ENCODE measurements around the gene CYTH4. TPM values are rescaled to one million over a fixed set of nuclear protein-coding genes. Genes with fewer than 3 reads are reported as not detected.
A peak's percentile ranks its signal among the peaks of the same experiment; 100 is the strongest.

Gene CYTH4
- total RNA-seq, 1 experiment from 2014 or later = not detected

DNA sequence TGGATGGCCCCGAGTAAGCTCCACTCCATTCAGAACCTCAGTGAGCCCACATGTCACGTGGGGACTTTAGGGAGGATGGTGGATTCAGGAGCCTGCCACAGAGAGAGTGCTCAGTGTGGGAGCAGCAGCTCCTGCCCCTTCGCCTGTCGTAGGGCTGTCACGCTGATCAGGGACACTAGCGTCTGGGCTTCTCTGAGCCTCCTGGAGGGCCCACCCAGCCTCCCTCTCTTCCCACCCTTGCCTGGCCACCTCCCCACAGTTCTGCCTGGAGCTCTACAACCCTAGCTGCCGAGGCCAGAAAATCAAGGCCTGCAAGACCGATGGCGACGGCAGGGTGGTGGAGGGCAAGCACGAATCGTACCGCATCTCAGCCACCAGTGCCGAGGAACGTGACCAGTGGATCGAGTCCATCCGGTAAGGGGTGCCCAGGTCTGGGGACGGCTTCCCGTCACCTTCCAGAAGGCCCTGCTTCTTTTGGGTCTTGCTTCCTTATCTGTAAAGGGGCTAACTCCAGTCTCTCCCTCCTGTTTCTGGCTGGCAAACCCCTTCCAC is 29.5 kb downstream of the CYTH4 start:
- intact Hi-C loops (cut with micrococcal nuclease) = loop anchor here (10.0 kb wide), 1 partner anchor 283 kb away; no protein-coding TSS in a partner anchor
- no peaks in the 10 kb centered on the region for H3K36me3 Mint-ChIP-seq (ENCODE audit: insufficient read depth, unreplicated experiment)
- no peak overlapping the region for H3K27ac Mint-ChIP-seq (ENCODE audit: low read depth, unreplicated experiment)
- peaks cover 54% of the 10 kb centered on the region for H3K4me1 Mint-ChIP-seq (ENCODE audit: insufficient read depth, unreplicated experiment)
- H3K9me3 Mint-ChIP-seq (ENCODE audit: unreplicated experiment) = no peaks in the 10 kb centered on the region
- ChIA-PET POLR2A (no interaction called here), CTCF (interaction anchor here (0.7 to 8.4 kb wide), 3 partner anchors 51 to 145 kb away, joined by 4 to 195 read pairs (median 4); no protein-coding TSS in a partner anchor)
- TF ChIP-seq, protein P1, sequence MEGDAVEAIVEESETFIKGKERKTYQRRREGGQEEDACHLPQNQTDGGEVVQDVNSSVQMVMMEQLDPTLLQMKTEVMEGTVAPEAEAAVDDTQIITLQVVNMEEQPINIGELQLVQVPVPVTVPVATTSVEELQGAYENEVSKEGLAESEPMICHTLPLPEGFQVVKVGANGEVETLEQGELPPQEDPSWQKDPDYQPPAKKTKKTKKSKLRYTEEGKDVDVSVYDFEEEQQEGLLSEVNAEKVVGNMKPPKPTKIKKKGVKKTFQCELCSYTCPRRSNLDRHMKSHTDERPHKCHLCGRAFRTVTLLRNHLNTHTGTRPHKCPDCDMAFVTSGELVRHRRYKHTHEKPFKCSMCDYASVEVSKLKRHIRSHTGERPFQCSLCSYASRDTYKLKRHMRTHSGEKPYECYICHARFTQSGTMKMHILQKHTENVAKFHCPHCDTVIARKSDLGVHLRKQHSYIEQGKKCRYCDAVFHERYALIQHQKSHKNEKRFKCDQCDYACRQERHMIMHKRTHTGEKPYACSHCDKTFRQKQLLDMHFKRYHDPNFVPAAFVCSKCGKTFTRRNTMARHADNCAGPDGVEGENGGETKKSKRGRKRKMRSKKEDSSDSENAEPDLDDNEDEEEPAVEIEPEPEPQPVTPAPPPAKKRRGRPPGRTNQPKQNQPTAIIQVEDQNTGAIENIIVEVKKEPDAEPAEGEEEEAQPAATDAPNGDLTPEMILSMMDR (IDR thresholded peaks at IDR 0.05; ENCODE audit: unreplicated experiment) = no peak
- H3K4me3 Mint-ChIP-seq (ENCODE audit: unreplicated experiment) = no peak overlapping the region
- no peak for DNase-seq (ENCODE audit: unreplicated experiment)
- no peaks in the 10 kb centered on the region for H3K27me3 Mint-ChIP-seq (ENCODE audit: insufficient read depth, unreplicated experiment)
- BruUV-seq (replicated peaks) = no TSS peak

DNA sequence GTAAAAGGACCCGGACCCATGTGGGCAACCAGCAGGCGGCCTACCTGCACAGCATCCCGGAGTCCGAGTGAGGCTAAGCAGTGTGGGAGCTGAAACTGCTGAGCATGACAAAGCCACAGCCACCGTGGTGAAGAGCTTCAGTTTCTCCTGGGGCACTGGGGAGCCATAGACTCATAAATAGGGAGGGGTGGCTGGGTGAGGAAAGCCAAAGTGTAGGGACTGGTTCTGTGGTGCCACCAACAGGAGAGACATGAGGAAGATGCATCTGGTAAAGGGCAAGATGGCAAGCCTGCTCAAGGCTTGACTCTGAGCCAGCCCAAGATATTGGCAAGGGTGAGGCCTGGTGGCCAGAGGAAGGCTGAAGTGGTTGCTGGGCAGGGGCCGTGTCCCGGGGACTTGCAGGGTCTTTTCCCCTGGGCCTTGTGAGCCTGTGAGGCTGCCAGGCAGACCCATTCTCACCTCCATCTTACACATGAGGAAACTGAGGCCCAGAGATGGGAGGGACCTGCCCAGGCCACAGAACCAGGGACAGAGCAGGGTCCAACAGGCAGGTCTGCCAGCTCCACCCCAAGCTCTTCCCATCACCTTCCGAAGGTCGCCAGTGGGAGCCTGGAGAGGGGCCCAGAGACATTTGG is 30.4 kb downstream of the CYTH4 start:
- ChIA-PET CTCF (interaction anchor here (0.7 to 8.4 kb wide), 4 partner anchors 52 to 144 kb away, joined by 3 to 195 read pairs (median 5); no protein-coding TSS in a partner anchor), POLR2A (interaction anchor here (0.6 kb wide), 1 partner anchor 199 kb away, joined by 3 read pairs; no protein-coding TSS in a partner anchor)
- no peaks in the 10 kb centered on the region for H3K27me3 Mint-ChIP-seq (ENCODE audit: insufficient read depth, unreplicated experiment)
- BruUV-seq (replicated peaks) = no TSS peak
- intact Hi-C loops (cut with micrococcal nuclease) = loop anchor here (10.0 kb wide), 1 partner anchor 282 kb away; no protein-coding TSS in a partner anchor
- H3K4me3 Mint-ChIP-seq (ENCODE audit: unreplicated experiment) = no peak overlapping the region
- TF ChIP-seq, protein P1 (IDR thresholded peaks at IDR 0.05; ENCODE audit: unreplicated experiment) = no peak
- no peak for DNase-seq (ENCODE audit: unreplicated experiment)
- no peaks in the 10 kb centered on the region for H3K36me3 Mint-ChIP-seq (ENCODE audit: insufficient read depth, unreplicated experiment)
- peak overlapping the region; percentile 66 for H3K27ac Mint-ChIP-seq (ENCODE audit: low read depth, unreplicated experiment)
- no peaks in the 10 kb centered on the region for H3K9me3 Mint-ChIP-seq (ENCODE audit: unreplicated experiment)
- H3K4me1 Mint-ChIP-seq (ENCODE audit: insufficient read depth, unreplicated experiment) = peaks cover 48% of the 10 kb centered on the region

DNA sequence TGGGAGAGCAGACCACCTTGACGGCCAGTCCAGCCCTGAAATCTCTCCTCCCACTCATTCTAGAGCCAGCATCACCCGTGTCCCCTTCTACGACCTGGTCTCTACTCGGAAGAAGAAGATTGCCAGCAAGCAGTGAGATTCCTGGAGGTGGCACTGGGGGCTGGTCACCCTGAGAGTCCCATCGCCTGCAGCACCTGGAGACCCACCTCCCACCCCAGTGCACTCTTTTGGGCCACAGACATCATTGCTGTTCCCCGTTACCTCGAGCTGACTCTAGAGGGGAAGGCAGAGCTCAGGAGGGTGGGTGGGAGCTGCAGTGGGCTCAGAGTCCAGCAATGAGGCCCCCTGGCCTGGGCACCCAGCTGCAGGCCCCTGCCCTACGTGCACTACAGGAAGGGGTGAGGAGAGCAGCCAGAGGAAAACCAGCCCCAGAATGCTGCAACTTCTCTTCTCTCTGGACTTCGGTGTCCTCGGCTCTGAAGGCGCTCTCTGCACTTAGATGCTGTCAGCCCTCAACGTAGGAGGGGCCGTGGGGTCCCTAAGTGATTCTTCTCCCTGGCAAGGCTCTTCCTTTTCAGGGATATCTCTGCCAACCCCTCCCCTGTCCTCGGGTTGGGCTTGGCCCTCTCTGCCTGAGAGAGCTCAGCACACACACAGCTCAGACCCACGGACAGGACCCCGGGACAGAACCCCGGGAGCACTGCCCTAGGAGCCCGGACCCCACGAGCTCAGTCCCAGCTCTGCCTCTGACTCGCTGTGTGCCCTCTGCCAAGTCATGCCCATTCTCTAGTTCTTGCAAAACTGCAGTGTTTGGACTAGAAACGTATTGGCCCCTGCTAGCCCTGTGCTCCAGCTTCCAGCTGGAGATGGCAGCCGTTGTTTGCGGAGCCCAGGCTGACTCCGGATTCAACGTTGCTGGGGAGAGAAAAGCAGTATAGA is 31.3 kb downstream of the CYTH4 start:
- H3K9me3 Mint-ChIP-seq (ENCODE audit: unreplicated experiment) = no peaks in the 10 kb centered on the region
- peaks cover 42% of the 10 kb centered on the region for H3K4me1 Mint-ChIP-seq (ENCODE audit: insufficient read depth, unreplicated experiment)
- POLR2A ChIA-PET = interaction anchor here (0.7 to 1.0 kb wide), 3 partner anchors 142 to 464 kb away, joined by 3 to 4 read pairs (median 3); no protein-coding TSS in a partner anchor

More for the DNA sequence above, 31.3 kb downstream of the CYTH4 start:
- DNase-seq (ENCODE audit: unreplicated experiment) = peak; percentile 36
- intact Hi-C loops (cut with micrococcal nuclease) = loop anchor here (10.0 kb wide), 1 partner anchor 281 kb away; no protein-coding TSS in a partner anchor
- Mint-ChIP-seq H3K27me3 (ENCODE audit: insufficient read depth, unreplicated experiment) (no peaks in the 10 kb centered on the region), H3K4me3 (ENCODE audit: unreplicated experiment) (no peak overlapping the region), H3K36me3 (ENCODE audit: insufficient read depth, unreplicated experiment) (no peaks in the 10 kb centered on the region), H3K27ac (ENCODE audit: low read depth, unreplicated experiment) (peak overlapping the region; percentile 66)
- CTCF ChIA-PET = interaction anchor here (0.6 to 8.4 kb wide), 7 partner anchors 46 to 253 kb away, joined by 3 to 195 read pairs (median 4); no protein-coding TSS in a partner anchor
- TF ChIP-seq, protein P1 (IDR thresholded peaks at IDR 0.05; ENCODE audit: unreplicated experiment) = no peak
- BruUV-seq (replicated peaks) = no TSS peak
